GM18498 (cell line): ENCODE measurements around the gene TRAF5.
"Not testable (repeated sequence)": the region's sequence is repeated elsewhere in the genome, so short reads cannot be mapped to it uniquely, and the experiment has no call there.

Experiments
- ATAC-seq: cut with Tn5 transposase; IDR thresholded peaks from one replicate; pipeline ENCODE4 v1.9.1; 2021; ENCODE audit warnings: mild to moderate bottlenecking, moderate library complexity; ENCODE audit not compliant: unreplicated experiment

Gene TRAF5

GRCh38 chr1:211326528-211327345, at the start of gene TRAF5:
Gene TRAF5, plus strand, starts transcription at chr1:211326833. Its CDS starts 26,407 bp downstream, at chr1:211353240.
- ATAC-seq, result peak; percentile 44

GRCh38 chr1:211279340-211279739, 47.3 kb upstream of the TRAF5 start:
- no peak for ATAC-seq

- no peak for ATAC-seq
Measured at GRCh38 chr1:211280910-211281309, 45.7 kb upstream of the TRAF5 start.

- no peak for ATAC-seq
Measured at GRCh38 chr1:211281320-211282022, 45.2 kb upstream of the TRAF5 start.

- no peak for ATAC-seq
Measured at GRCh38 chr1:211282023-211282373, 44.6 kb upstream of the TRAF5 start.

GRCh38 chr1:211285196-211285595, 41.4 kb upstream of the TRAF5 start:
- ATAC-seq, result no peak

- no peak for ATAC-seq
Measured at GRCh38 chr1:211287218-211287617, 39.4 kb upstream of the TRAF5 start.

- ATAC-seq, result no peak
Measured at GRCh38 chr1:211292411-211292810, 34.2 kb upstream of the TRAF5 start.

GRCh38 chr1:211296396-211296795, 30.2 kb upstream of the TRAF5 start:
- ATAC-seq, result no peak

- peak; percentile 96 for ATAC-seq
Measured at GRCh38 chr1:211305044-211305443, 21.6 kb upstream of the TRAF5 start.

GRCh38 chr1:211309617-211310016, 17.0 kb upstream of the TRAF5 start:
- ATAC-seq, result no peak

GRCh38 chr1:211313392-211313791, 13.2 kb upstream of the TRAF5 start:
- ATAC-seq, result no peak

GRCh38 chr1:211318576-211319280, 7.9 kb upstream of the TRAF5 start:
- no peak for ATAC-seq

- no peak for ATAC-seq
Measured at GRCh38 chr1:211319892-211320291, 6.7 kb upstream of the TRAF5 start.

- no peak for ATAC-seq
Measured at GRCh38 chr1:211320980-211321379, 5.7 kb upstream of the TRAF5 start.

GRCh38 chr1:211321646-211322045, 5.0 kb upstream of the TRAF5 start:
- not testable (repeated sequence) for ATAC-seq

GRCh38 chr1:211323156-211324063, 3.2 kb upstream of the TRAF5 start:
- ATAC-seq, result peak; percentile 51

- ATAC-seq, result no peak
Measured at GRCh38 chr1:211324992-211325775, 1.4 kb upstream of the TRAF5 start.

- ATAC-seq, result no peak
Measured at GRCh38 chr1:211326140-211326527, 499 bp upstream of the TRAF5 start.
